ENCODE data around the gene CRABP2.

GRCh38 chr1:156682166-156682890 lies 23.1 kb downstream of the CRABP2 start:
- TF ChIP-seq CTCF (IDR thresholded peaks at IDR 0.05; ENCODE audit: low read depth, low read length, poor library complexity, severe bottlenecking) (no peak), EZH2phosphoT487 (IDR thresholded peaks at IDR 0.05; ENCODE audit: borderline replicate concordance, low read length) (no peak)

Measured in DOHH2 (cell line).